22Rv1 (cell line): ENCODE measurements around the gene GALR3.
"Not testable (repeated sequence)": the region's sequence is repeated elsewhere in the genome, so short reads cannot be mapped to it uniquely, and the experiment has no call there.

Source experiments
- CTCF ChIP-seq: fragments of 450-650 bp; IDR thresholded peaks from 2 replicates; pipeline ENCODE4 v1.5.1; 2017; ENCODE audit warnings: mild to moderate bottlenecking
- ZFX ChIP-seq: fragments of 450-650 bp; IDR thresholded peaks from 2 replicates; pipeline ENCODE4 v1.6.1; 2017; ENCODE audit warnings: antibody characterized with exemption, borderline replicate concordance

GRCh38 chr22:37797259-37797658, 25.9 kb upstream of the GALR3 start:
- TF ChIP-seq CTCF, ZFX: not testable (repeated sequence)
